HG02623 (cell line): ENCODE data around the gene TUBB2B.
"Not testable (repeated sequence)": the region's sequence is repeated elsewhere in the genome, so short reads cannot be mapped to it uniquely, and the experiment has no call there.

Experiments
- ATAC-seq: cut with Tn5 transposase; IDR thresholded peaks from one replicate; pipeline ENCODE4 v1.9.1; 2021; ENCODE audit warnings: moderate library complexity; ENCODE audit not compliant: unreplicated experiment

Gene TUBB2B

GRCh38 chr6:3258720-3259490 lies 31.5 kb upstream of the TUBB2B start, which contains the start of gene PSMG4:
Gene PSMG4, plus strand, starts transcription at chr6:3258947. Its CDS starts 76 bp downstream, at chr6:3259023.
- peak; percentile 71 for ATAC-seq

GRCh38 chr6:3258201-3258600 lies 30.7 kb upstream of the TUBB2B start:
- ATAC-seq: no peak

- ATAC-seq: no peak
These were observed 26.1 kb upstream of the TUBB2B start for GRCh38 chr6:3253597-3253961.

- ATAC-seq: no peak
These were observed 25.6 kb upstream of the TUBB2B start for GRCh38 chr6:3252861-3253596.

DNA sequence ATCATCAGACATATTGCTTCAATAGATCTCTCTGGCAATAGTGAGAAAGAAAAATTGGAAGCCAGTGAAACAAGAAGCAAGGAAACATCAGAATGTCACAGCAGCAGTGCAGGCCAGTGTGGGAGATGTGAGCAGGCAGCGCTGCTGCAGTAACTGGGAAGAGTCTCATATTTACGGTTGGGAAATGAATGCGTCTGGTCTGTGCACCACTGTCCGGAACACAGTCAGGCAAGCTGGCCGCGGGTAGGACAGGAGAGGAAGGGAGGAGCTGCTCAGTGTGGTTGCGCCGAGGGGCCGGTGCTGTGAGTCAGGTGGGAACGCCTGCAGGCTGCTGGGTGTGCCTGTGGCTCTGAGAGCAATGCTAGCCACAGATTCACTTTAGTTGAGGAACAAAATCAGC lies 24.9 kb upstream of the TUBB2B start:
- ATAC-seq: no peak

DNA sequence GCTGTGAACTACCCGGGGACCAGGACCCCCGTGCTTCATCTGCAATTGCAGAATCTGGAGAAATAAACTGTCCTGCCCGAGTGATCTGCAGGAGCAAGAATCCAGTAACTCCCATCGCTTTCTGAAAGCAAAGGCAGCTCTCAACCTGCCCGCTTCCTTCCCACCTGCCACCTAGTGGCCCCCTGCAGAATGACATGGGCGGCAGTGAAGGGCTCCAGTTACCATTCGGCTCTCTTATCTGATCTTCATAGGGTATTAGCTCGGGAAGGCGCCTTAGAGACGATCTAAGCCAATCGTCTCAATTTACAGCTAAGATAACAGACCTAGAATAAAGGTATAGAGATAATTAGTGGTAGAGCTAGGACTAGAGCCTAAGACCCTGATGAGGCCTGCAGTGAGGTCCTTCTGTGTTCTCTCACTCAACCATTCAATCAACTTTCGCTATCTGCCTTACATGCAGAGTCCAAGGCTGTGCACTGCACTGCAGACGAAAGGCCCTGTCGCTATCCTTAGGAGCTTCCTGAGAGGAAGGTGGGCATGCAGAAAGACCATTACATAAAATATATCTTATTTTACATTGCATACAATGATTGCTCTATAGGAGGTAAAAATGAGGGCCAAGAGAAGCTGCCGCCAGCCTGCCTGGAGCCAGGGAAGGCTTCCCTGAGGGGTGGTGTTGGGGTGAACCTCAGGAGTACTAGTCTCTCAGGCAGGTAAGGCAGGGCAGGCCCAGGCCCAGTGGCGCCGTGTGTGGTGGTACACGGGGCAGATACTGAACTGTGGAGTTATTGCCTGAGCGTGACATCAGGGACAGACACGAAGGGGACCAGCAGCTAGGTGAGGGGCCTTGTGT lies 24.2 kb upstream of the TUBB2B start:
- ATAC-seq: no peak

DNA sequence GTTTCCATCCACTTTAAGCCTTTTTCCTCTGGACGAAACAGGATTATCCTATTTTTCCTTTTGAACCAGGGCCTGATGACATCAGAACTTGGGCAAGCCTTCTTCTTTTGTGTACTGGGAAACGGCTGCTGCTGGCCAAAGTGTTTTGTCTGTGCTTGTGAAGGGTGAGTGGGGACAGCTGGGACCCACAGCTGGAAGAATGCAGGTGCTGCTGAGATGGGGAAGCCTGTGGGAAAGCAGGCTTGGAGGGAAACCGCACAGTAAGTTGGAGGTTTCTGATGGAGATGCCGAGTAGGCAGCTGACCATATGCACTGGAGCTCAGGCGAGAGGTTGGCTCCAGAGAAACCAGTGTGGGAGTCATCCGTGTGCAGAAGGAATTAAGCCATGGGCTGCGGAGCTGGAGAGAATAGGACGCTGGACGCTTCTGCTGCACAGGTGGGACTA lies 22.8 kb upstream of the TUBB2B start:
- no peak for ATAC-seq

DNA sequence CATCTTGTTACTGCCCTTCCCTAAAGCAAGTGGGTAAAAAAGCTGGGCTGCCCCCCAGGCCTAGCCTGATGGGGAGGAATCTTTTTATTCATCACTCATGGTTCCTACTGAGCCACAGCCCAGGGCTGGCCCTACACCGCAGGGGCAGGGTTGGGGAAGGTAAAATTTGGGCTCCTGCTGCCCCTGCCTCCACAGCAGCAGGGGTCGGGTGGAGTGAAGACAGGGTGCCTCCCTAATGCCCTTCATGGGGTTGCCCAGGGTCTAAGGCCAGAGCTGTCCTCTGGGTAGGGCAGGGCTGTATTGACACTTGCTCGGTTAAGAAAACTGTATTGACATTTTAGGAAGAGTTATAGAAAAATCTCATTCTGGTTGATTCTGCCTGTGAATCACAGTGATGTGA lies 22.4 kb upstream of the TUBB2B start:
- ATAC-seq: no peak

GRCh38 chr6:3247255-3248146 lies 20.0 kb upstream of the TUBB2B start:
- ATAC-seq: no peak

GRCh38 chr6:3245216-3245615 lies 17.8 kb upstream of the TUBB2B start:
- no peak for ATAC-seq

GRCh38 chr6:3244832-3245161 lies 17.3 kb upstream of the TUBB2B start:
- not testable (repeated sequence) for ATAC-seq

- ATAC-seq: no peak
These were observed 16.8 kb upstream of the TUBB2B start for GRCh38 chr6:3244003-3244831.

GRCh38 chr6:3242768-3243167 lies 15.3 kb upstream of the TUBB2B start:
- ATAC-seq: no peak

GRCh38 chr6:3241745-3242144 lies 14.3 kb upstream of the TUBB2B start:
- not testable (repeated sequence) for ATAC-seq

DNA sequence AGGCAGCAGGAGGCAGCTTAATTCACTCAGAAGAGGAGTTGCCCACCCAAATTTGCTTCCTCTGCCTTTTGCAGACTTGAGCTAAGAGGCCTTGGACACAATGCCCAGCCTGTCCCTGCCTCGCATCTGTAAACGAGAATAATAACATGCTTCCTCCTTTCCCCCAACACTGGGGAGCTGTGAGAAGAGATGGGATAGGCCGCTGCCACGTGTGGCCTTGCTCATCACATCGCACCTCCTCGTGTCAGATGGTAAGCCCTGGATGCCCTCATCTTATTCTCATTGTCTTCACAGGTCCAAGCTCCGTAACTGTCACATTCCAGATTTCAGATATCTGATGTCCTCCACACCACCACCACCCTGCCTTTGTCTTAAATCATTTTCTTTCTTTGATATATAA lies 13.1 kb upstream of the TUBB2B start:
- ATAC-seq: no peak

DNA sequence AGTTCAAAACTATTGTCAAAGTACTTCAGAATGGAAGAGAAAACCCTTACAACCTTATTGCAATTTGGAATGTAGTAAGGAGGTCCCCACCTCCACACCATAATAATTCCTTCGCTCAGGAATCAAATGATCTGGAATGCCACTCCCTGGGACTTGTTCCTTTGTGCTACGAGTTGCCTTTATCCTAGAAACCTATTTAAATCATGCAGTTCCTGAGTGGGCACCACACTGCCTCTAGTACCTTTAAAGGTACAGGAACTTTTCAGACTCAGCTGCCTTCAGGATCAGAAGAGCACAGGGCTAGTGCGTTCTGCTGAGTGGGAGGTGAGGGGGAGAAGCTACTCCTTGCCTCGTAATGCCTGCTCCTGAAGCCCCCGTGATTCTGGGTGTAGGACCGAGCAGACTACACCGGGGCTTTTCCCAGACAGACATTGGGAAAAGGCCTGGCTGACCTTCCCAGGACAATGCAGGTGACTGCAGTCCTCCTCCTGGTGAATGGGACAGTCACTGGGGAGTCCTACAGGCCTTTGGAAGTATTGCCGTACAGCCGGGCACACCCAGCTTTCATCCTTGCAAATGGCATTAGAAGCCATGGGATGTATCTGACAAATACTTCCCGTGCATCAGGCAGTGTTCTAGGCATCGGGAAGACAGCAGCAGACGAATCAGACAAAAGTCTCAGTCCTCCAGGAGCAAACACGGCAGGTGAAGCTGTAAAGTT lies 11.8 kb upstream of the TUBB2B start:
- ATAC-seq: no peak

DNA sequence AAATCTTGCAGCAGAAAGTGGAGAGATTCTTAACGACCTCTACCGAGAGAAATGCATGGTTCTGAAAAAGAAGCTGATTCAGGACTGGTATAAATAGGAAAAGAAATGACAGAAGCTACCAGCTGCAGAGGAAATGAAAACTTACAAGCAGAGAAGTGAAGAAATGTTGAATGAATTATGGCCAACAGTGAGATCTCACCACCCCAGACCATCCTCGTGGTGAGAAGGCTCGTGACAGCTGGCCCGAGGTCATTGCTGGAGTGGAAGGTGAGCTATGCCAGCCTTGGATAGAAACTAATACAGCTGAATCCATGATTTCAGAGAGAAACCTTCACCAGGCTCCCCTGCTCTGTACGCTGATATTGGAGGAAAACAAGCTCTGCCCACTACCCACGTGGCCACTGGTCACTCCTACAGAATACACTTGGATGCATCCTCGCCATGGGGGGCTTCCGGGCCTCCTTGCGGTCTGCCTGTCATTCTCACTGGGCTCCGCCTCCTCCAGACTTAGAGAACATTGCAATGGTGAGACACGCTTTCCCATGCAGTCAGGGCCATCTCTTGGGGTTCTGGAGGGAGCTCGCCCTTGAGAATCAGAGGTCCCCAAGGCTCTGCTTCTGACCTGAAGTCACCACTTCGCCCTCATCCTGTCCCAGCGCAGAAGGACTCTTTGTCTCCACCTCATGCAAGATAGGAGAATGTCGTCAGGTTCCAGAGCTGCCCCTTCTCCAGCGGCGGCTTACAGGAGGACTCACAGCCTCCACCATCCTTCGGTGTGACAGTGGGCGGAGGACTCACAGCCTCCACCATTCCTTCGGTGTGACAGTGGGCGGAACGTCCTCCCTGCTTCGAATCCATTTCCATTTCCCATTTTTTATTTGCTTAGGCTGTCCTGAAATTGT lies 10.6 kb upstream of the TUBB2B start:
- no peak for ATAC-seq

GRCh38 chr6:3236005-3236404 lies 8.6 kb upstream of the TUBB2B start:
- no peak for ATAC-seq
